Gastroesophageal sphincter (tissue), 4 donors: ENCODE data around the gene GRID2. TPM values are rescaled to one million over a fixed set of nuclear protein-coding genes. Genes with fewer than 3 reads are reported as not detected.

ENCODE experiments used
- ATAC-seq: fragments of 150-250 bp; one replicate; pipeline ENCODE4 v1.9.1; 2016; ENCODE audit warnings: mild to moderate bottlenecking, moderate library complexity
- H3K27ac ChIP-seq, 4 donors: fragments of 200-600 bp; sonication (generic) in 3 of 4; 1 replicate in 3 of 4; 2 replicates in 1 of 4; pipeline ENCODE4 v1.5.1; 2016 to 2019
- H3K27me3 ChIP-seq: fragments of 200-600 bp; sonication (generic); one replicate; pipeline ENCODE4 v1.5.1; 2019
- H3K36me3 ChIP-seq, 2 donors: fragments of 200-600 bp; sonication (generic); one replicate each; pipeline ENCODE4 v1.5.1; 2019; ENCODE audit warnings: control low read depth in 1 of 2
- H3K4me1 ChIP-seq, 3 donors: fragments of 200-600 bp; sonication (generic); 1 replicate in 2 of 3; 2 replicates in 1 of 3; pipeline ENCODE4 v1.5.1; 2016 to 2019; ENCODE audit warnings: control low read depth in 2 of 3
- H3K4me3 ChIP-seq, 2 donors: fragments of 200-600 bp; sonication (generic); one replicate each; pipeline ENCODE4 v1.5.1; 2019; ENCODE audit warnings: mild to moderate bottlenecking in 1 of 2, moderate library complexity in 1 of 2
- H3K9me3 ChIP-seq, 3 donors: fragments of 200-600 bp; sonication (generic); one replicate each; pipeline ENCODE4 v1.5.1; 2017 to 2019; ENCODE audit warnings: control low read depth in 2 of 3
- CTCF ChIP-seq, 4 experiments: fragments of 200-600 bp in 2 of 4; fragments of 450-650 bp in 2 of 4; sonication (generic) in 1 of 4; IDR thresholded peaks; one replicate each; pipeline ENCODE4 v1.5.1; 2017 to 2019; ENCODE audit warnings: antibody characterized with exemption in 4 of 4, mild to moderate bottlenecking in 2 of 4, moderate library complexity in 2 of 4
- EP300 ChIP-seq: sonication (generic); formaldehyde crosslinking; IDR thresholded peaks from one replicate; pipeline ENCODE4 v1.6.1; 2017; ENCODE audit warnings: antibody characterized with exemption, mild to moderate bottlenecking
- POLR2A ChIP-seq, 2 donors: fragments of 450-650 bp; IDR thresholded peaks; one replicate each; pipeline ENCODE4 v1.6.1; 2017; ENCODE audit warnings: antibody characterized with exemption in 2 of 2, mild to moderate bottlenecking in 2 of 2, moderate library complexity in 1 of 2
- POLR2AphosphoS5 ChIP-seq: sonication (generic); formaldehyde crosslinking; IDR thresholded peaks from one replicate; pipeline ENCODE4 v1.6.1; 2017; ENCODE audit warnings: antibody characterized with exemption
- WGBS, 2 donors: methylation state at CpG; one replicate each; pipeline ENCODE4 v1.1.5; 2018; ENCODE audit warnings: low coverage in 1 of 2; 5-methylcytosine and 5-hydroxymethylcytosine counted together
- total RNA-seq, 4 donors: library from RNA; depleted of rRNA; stranded (reverse); fragments of >200 nt; gene quantifications; one replicate each; pipeline ENCODE4 v1.1.0, GENCODE V29; 2016

Gene GRID2
- total RNA-seq, 4 donors from 2014 or later, result 0.81 TPM; not detected in 3

- H3K36me3 ChIP-seq, result no peaks in the 10 kb centered on the region
- TF ChIP-seq POLR2A (IDR thresholded peaks at IDR 0.05) (no peak), EP300 (no peak), POLR2AphosphoS5 (no peak), CTCF (IDR thresholded peaks at IDR 0.05) (no peak)
- no peak overlapping the region for H3K4me3 ChIP-seq
- H3K27me3 ChIP-seq, result no peaks in the 10 kb centered on the region
- no peak for ATAC-seq
- H3K27ac ChIP-seq, result no peak overlapping the region
- 82 to 93% methylated on average over 3 to 5 of the region's 5 CpGs for WGBS, 2 donors
- H3K4me1 ChIP-seq, result no peaks in the 10 kb centered on the region
- no peaks in the 10 kb centered on the region for H3K9me3 ChIP-seq
These were observed 1476.3 kb downstream of the GRID2 start for GRCh38 chr4:93780080-93780479.

GRCh38 chr4:93781198-93781597 lies 1477.4 kb downstream of the GRID2 start:
- WGBS, 2 donors, result 78 to 90% methylated on average over 2 to 3 of the region's 9 CpGs
- H3K36me3 ChIP-seq, result no peaks in the 10 kb centered on the region
- TF ChIP-seq POLR2AphosphoS5 (no peak), POLR2A (IDR thresholded peaks at IDR 0.05) (no peak), CTCF (IDR thresholded peaks at IDR 0.05) (no peak), EP300 (no peak)
- H3K27me3 ChIP-seq, result no peaks in the 10 kb centered on the region
- no peak overlapping the region for H3K4me3 ChIP-seq
- ATAC-seq, result no peak
- H3K27ac ChIP-seq, result no peak overlapping the region
- H3K9me3 ChIP-seq, result no peaks in the 10 kb centered on the region
- H3K4me1 ChIP-seq, result no peaks in the 10 kb centered on the region

GRCh38 chr4:93786149-93786548 lies 1482.4 kb downstream of the GRID2 start:
- no peak overlapping the region for H3K27ac ChIP-seq
- TF ChIP-seq CTCF (IDR thresholded peaks at IDR 0.05), result no peak
- no peak for TF ChIP-seq POLR2AphosphoS5
- TF ChIP-seq EP300, result no peak
- TF ChIP-seq POLR2A (IDR thresholded peaks at IDR 0.05), result no peak
- H3K27me3 ChIP-seq, result no peaks in the 10 kb centered on the region
- no peaks in the 10 kb centered on the region for H3K36me3 ChIP-seq
- WGBS, 2 donors, result 58 to 74% methylated on average over 2 of the region's 2 CpGs
- no peaks in the 10 kb centered on the region for H3K4me1 ChIP-seq
- H3K9me3 ChIP-seq, result no peaks in the 10 kb centered on the region
- no peak overlapping the region for H3K4me3 ChIP-seq
- ATAC-seq, result no peak

- Histone ChIP-seq H3K4me1 (no peaks in the 10 kb centered on the region), H3K4me3 (no peak overlapping the region), H3K36me3 (no peaks in the 10 kb centered on the region), H3K9me3 (no peaks in the 10 kb centered on the region), H3K27me3 (peaks cover 7% of the 10 kb centered on the region), H3K27ac (no peak overlapping the region)
- WGBS, 2 donors, result 80 to 91% methylated on average over 1 of the region's 1 CpG
- no peak for TF ChIP-seq POLR2A (IDR thresholded peaks at IDR 0.05)
- no peak for TF ChIP-seq CTCF (IDR thresholded peaks at IDR 0.05)
- no peak for TF ChIP-seq POLR2AphosphoS5
- TF ChIP-seq EP300, result no peak
- ATAC-seq, result no peak
These were observed 1484.9 kb downstream of the GRID2 start for GRCh38 chr4:93788712-93789111.

GRCh38 chr4:93791570-93792195 lies 1487.9 kb downstream of the GRID2 start:
- no peaks in the 10 kb centered on the region for H3K9me3 ChIP-seq
- TF ChIP-seq CTCF (IDR thresholded peaks at IDR 0.05), result peak; percentile 52 to 76 (median 64)
- TF ChIP-seq POLR2A (IDR thresholded peaks at IDR 0.05), result no peak
- H3K27me3 ChIP-seq, result peaks cover 12% of the 10 kb centered on the region
- no peaks in the 10 kb centered on the region for H3K4me1 ChIP-seq
- no peak overlapping the region for H3K27ac ChIP-seq
- no peak overlapping the region for H3K4me3 ChIP-seq
- peak; percentile 46 for ATAC-seq
- H3K36me3 ChIP-seq, result no peaks in the 10 kb centered on the region
- 0 to 6% methylated on average over 3 of the region's 3 CpGs for WGBS, 2 donors
